Activated effector memory CD4-positive, alpha-beta T cell treated with Interleukin-2 at 50 U/mL for 16 hours (primary cell): ENCODE results near the gene C3orf70.
"Not testable (repeated sequence)": the region's sequence is repeated elsewhere in the genome, so short reads cannot be mapped to it uniquely, and the experiment has no call there.

Experiments used
- DNase-seq: peaks from one replicate; pipeline ENCODE4 v3.0.0-alpha.2; 2020

The C3orf70 gene

DNA sequence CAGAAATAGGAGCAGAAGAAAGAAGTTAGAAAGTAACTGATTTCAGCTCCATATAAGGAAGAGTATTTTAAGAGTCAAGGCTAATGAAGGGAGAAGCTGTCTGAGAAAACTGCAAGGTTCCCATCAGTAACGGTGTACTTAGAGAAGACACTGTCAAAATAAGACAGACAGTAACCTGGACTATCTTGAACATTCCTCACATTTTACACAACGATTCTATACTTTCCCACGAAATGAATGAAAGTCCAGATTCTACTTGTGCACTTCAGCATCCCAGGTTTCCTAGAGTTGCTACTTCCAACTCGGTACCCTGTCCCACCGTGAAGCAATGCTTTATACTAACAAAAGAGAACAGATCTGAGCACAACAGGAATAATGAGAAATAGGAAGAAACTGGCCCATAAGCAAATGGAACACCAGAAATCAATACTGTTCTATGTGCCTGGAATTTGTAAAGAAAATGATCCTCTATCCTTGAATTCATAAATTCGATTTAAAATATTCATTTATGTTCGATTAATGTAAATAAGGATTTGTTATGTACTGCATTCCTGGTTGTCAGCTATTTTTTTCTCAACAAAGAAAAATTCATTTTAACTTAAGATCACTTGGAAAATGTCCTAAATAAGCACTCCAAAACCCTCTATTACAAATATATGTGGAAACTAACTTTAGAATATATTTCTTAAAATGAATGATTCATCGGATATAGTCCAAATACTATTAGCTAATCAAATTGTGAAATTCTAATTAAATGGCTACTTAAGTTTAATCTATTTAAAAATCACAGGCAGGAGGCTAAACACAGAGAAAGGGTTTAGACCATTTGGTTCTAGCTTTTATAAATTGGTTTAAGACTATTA lies 1.5 kb downstream of the C3orf70 start:
- DNase-seq, result no peak

DNA sequence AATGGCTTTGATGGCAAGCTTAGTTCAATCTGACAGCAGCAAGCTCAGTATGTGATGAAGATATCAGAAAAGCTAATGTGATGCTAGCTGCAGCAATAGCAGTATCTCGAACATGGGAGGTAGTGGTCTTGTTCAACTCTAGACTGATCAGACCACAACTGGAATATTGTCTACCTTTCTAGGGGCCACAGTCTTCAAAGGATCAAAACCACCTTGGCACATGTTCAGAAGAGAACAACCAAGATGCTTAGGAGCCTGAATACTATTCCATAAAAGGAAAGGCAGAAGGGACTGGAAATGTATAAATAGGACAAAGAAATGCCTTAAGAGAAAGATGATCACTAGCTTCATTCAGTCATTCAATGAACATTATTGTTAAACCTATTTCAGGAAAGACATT lies 2.3 kb downstream of the C3orf70 start:
- DNase-seq, result no peak

DNA sequence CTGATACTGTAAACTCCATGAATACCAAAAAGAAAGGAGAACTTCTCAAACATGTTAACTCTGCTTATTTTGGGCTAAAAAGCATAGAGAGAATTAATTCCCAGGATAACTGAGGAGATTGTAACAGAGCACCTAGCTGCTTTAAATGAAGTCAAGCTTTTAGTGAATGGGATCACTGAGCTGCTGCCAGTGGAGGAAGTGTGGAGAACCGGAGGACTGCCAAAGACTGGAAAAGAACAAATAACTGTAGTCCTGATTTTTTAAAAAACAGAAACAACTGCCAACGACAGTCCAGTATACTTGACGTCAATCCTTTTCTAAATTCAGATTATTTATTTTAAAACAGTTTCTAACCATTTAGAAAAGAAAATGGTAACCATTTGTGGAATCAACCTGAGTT lies 3.3 kb downstream of the C3orf70 start:
- no peak for DNase-seq

DNA sequence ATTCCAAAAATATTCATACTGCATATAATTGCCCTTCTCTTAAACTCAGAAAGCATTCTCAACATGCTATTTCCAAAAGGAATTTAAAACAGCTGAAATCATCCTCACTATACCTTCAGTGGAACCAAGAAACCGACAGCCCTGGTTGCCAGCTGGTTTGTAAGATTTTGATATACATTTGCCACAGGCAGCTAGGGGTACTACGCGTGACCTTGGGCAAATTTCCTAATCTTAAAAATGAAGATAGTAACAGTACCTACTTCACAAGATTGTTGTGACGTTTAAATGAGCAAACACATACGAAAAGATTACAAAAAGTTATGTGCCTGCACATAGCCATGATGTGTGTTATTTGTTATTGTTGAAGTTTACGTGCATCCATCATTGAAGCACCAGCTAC lies 7.3 kb downstream of the C3orf70 start:
- no peak for DNase-seq

DNA sequence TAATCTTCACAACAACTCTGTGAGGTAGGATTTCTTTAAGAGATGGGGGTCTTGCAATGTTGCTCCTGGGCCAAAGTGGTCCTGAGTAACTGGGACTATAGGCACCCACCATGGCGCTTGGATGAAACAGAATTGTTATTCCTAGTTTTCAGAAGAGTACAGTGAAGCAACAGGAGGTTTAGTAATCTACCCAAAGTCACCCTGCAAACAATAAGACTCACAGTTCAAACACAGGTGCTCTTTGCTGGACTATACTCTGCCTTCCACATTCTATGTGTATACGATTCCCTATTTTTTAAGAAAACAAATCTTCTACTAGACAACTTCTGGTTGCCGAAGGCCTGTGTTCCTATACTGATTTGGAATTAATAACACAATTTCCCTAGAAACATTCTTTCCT lies 8.1 kb downstream of the C3orf70 start:
- no peak for DNase-seq

DNA sequence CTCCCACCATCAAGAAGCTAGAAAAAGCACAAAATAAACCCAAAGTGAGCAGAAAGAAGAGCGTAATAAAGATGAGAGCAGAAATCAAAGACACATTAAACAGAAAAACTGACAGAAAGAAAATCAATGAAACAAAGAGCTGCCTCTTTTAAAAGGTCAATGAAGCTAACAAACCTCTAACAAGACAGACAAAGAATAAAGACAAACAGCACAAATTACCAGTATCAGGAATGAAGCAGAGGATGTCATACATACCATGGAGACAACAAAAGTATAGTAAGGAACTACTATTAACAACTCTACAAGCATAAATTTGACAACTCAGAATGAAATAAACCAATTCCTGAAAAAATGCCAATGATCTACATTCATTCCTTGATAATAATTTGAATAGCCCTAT lies 15.0 kb downstream of the C3orf70 start:
- no peak for DNase-seq

DNA sequence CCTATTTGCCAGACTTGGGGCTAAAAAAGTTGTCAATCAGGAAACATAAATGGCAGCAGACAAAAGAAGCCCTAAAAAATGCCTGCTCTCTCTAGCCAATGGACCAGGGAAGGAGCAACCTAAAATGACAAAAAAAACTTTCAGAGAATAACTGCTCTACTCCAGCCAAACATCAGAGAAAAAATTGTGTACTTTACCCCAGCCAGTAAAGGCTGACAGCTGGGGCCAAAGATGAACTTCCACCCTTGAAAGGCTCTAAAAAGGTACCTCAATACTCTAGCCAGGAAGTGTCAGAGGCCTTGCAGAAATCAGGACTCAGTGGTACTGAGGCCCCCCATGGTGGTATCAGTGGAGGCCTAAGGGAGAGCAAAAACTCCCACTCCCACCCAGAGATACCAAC lies 18.4 kb downstream of the C3orf70 start:
- no peak for DNase-seq

DNA sequence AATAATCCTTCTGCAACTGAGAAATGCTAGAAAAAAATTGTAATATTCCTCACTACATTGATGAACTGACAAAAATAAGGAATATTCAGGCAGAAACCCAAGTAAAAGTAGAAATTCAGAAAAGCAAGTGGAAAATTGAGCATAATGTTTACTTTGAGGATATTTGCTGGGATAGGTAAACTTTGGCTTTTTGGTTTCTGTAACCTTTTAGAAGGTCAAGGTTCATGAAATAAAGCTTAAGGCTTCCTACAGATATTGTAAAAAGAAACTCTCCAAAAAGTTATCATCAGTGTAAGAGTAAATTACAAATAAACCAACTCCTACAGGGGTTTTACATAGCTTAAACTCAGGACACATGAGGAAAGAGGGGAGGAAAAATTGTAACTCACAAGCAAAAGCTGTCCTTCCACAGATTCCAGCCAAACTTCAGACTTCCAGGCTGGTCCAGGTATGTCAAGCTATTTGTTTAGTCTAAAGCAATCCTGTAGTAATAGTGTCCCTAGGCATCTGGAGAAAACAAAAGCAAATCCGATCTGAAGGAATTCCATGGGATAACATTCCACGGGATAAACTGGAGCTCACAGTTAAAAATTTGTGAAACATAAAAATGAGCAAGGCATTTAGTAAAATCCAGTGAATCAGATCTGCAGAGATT lies 21.1 kb downstream of the C3orf70 start:
- DNase-seq, result no peak

DNA sequence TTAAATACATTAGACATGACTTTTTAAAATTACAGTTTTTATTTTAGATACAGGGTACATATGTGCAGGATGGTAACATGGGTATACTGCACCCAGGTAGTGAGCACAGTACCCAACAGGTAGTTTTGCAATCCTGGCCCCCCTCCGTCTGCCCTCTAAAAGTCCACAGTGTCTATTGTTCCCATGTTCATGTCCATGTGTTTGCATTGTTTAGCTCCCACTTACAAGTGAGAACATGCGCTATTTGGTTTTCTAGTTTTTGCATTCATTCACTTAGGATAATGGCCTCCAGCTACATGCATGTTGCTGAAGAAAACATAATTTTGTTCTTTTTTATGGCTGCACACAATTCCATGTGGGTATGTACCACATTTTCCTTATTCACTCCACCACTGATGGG lies 23.8 kb downstream of the C3orf70 start:
- no peak for DNase-seq

DNA sequence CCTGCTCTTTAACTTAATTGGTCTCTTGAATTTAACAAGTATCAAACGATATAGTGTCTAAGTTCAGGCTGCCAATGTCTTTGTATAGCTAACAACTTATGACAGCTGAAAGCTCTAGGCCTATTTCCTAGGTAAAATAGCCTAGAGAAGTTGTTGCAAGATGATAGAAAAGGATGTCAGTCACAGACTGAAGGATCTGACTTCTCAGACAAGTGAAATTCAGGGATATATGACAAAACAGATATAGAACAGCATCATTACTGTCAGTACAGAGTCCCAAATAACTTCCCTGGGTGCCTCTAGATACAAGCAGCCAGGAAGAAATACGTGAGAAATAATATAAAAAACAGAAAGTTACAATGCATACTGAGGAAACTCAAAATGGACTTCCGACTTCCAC lies 26.7 kb downstream of the C3orf70 start:
- DNase-seq, result no peak

DNA sequence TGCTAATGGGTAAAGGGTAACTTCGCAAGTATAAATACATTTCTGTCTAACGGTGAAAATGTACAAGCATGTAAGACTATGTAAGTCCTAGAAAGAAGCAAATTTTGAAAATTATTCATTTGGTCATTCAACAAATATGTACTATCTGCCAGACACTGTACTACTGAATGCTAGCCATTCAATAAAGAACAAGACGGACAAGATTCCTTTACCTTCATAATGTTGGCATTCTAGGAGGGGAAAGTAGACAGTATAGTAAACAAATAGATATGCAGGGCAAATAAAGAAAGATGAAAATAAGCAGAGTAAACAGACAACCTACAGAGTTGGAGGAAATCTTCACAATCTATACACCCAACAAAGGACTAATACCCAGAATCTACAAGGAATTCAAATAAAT lies 32.7 kb downstream of the C3orf70 start:
- no peak for DNase-seq

DNA sequence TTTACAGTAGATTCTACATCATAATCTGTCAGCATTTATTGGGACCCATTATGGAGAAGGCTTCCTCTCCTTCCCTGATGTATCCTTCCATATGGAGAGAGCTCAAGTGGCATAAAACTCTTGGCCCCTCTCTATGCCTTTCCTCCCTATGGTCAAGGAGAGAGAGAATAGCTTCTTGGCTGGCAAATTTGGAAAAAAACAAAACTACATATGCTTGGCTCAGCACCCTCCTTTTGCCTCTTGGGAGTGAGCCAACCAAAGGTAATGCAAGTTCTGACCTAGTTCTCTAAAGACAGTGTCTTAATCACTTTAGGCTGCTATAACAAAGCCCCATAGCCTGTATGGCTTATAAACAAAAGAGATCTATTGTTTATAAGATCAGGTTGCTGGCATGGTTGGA lies 37.5 kb downstream of the C3orf70 start:
- DNase-seq, result no peak

DNA sequence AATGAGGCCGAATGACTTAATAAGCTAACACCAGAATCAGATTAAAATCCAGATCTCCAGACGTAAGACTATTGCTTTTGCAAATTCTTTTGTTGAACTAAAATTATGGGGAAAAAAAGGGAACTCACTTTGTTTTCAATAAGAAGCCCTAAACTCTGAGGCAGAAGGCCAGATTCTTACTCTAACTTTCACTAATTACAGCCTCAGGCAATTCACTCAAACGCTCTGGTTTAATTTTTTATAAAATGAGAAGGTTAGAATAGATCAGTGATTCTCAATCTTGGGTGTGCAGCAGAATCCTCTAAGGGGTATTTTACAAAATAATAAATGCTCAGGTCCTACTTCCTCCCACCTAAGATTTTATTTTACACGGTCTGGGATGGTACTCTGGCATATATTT lies 38.1 kb downstream of the C3orf70 start:
- DNase-seq, result no peak

DNA sequence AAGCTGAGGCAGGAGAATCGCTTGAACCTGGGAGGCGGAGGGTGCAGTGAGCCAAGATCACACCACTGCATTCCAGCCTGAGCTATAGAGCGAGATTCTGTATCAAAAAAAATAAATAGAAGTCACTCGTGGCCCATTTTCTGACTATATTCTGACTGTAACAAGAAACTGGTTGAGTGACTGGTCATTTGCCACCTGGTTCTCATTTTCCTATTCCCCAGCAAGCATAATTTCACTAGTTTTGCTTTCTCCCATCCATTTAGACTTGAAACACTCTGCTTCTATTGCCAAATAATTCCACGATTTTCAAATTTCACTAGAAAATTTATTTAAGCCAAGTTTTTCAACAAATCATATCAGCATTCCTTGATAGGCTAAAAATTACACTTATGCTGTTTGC lies 40.7 kb downstream of the C3orf70 start:
- DNase-seq, result no peak

DNA sequence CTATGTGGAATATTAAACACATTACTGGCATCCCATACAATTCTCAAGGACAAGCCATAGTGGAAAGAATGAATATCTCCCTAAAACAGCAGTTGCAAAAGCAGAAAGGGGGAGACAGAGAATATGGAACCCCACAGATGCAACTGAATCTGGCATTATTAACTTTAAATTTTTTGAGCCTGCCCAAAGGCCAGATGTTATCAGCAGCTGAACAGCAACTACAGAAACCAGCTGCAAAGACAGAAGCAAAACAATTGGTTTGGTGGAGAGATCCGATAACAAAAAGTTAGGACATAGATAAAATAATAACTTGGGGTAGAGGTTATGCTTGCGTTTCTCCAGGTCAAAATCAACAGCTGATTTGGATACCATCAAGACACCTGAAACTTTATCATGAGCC lies 43.8 kb downstream of the C3orf70 start:
- not testable (repeated sequence) for DNase-seq

DNA sequence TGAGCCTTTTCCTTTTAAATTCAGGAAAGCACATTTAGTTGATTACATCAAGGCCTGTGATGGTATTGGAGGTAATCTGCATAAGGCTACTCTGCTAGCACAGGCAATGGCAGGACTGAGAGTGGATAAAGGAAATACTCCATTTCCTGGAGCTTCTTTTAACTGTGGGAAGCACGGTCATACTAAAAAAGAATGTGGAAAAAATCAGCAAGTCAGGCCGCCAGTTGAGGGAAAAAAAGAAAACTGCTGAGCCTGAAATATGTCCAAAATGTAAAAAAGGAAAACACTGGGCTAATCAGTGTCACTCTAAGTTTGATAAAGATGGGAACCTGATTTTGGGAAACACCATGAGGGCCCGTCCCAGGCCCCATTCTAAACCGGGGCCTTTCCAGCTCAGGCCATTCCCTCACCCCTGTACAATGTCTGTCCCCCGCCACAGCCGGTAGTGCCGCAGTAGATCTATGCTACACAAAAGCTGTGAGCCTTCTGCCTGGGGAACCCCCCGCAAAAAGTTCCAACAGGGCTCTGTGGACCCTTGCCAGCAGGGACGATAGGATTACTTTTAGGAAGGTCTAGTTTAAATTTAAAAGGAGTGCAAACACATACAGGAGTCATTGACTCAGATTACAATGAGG lies 46.5 kb downstream of the C3orf70 start:
- DNase-seq, result not testable (repeated sequence)

DNA sequence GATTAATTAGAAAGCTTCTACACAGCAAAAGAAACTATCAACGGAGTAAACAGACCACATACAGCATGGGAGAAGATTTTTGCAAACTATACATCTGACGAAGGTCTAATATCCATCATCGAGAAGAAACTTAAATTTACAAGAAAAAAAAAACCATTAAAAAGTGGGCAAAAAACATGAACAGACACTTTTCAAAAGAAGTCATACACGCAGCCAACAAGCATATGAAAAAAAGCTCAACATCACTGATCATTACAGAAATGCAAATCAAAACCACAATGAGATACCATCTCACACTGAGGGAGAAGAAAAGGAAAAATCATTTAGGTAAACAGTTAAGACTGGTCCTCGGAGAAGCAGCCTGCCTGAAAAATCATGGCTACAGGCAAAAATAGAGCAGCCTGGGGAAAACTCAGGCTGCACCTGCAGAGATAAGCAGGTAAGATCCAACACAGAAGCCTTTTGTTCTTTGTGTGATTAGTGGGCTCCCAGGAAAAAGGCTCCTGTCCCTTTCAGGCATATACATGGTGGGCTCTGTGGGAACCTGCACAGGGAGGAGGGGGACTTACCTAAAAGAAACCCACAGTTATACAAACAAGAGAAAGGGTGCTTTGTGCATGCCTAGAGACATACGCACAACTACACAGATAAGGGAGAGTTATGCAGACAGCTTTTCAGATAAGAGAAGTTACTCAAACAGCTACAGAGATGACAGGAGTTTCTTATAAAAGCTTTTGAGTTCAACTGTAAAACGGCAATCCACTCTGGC lies 49.3 kb downstream of the C3orf70 start:
- no peak for DNase-seq

DNA sequence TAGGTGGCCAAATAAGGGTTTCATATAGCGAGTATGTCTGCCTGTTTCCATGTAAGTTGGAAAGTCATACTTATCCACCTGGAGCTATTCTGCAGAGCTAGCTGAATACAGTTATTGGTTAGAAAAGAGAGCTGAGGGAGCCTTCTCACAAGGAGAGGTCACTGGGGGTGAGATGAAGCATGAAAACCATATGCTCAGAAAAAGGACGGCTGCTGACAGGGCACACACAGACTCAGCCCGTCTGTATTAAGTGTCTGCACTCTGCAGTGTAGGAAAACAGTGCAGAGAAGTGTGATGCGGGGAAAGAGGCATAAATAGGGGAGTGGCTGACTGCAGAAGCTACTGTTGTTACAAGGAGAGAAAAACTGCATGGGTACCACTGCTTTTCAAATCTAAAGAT lies 58.2 kb downstream of the C3orf70 start:
- no peak for DNase-seq

DNA sequence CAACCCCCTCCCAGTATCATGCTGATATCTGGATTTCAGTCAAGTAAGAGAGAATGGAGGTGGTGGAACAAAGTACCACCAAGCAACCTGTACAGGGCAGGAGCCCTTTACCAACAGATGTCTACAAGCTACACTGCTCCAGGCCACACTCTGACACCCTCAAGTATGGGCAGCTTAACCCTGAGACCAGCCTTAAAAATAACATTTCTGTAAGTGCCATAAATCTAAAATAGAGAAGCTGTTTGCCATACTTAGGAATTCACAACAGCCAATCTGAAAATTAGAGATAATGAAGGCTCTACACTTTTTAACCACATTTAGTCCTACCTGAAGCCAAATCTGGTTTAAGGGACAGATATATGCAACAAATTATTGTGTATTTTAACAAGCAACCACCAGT lies 59.7 kb downstream of the C3orf70 start:
- no peak for DNase-seq

DNA sequence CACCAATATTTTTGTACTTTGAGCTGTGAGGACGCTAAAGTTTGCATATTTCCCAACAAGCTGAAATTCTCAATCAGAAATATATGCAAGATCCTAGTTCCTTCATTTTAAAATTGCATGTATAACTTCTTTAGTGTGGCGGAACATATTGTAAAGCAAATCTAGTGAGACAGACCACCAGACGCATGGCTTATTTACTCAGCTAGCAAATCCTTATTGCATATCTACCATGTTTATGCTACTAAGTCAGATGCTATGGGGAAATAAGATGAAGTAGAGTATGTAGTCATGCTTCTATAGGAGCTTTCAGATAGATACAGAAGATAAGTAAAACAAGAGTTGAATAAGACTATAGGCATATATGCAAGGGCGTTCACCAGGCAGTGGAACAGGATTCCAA lies 62.0 kb downstream of the C3orf70 start:
- no peak for DNase-seq

DNA sequence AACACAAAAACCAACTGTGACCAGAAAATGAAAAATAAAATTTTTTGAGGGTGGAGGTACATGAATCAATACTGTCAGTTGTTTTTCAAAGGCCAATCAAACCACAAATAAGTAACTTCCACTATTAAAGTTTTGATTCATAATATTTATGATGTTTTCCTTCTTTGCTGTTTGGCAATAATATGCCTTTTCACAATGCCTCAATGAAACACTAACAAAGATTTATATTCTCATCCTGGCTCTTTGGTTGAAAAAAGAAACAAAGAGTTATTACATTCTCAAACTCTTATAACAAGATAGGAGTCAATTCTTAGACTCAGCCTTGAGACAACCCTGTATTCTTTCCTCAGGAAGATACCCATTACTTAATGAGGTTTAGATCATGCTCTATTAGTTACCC lies 63.1 kb downstream of the C3orf70 start:
- DNase-seq, result no peak

DNA sequence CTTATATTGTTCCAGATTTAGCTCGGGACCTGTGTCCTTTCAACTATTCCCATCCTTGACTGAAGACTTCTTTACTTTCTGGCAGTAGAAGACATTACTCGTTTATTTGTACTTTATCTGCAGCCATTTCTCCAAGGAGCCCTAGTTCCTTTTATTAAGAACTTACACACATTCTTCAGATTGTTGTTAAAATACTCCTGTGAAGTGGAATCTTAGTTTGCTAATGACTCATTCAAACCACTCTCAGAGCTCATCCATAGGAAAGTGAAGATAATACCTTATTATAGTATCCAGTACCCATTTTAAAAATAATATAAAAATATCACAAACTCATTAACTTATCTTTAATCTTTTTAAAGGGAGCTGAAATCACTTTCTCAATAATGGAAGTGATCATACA lies 63.5 kb downstream of the C3orf70 start:
- no peak for DNase-seq

DNA sequence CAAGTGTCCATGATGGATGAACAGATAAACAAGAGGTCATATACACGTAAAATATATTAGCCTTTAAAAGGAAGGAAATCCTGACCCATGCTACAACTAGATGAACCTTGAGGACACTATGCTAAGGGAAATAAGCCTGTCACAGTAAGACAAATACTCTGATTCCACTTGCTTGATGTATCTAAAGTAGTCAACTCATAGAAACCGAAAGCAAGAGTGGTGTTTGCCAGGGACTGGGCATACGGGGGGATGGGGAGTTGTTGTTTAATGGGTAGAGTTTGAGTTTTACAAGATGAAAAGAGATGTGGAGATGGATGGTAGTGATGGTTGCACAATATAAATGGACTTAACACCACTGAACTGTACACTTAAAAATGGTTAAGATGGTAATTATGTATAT lies 65.4 kb downstream of the C3orf70 start:
- DNase-seq, result no peak

DNA sequence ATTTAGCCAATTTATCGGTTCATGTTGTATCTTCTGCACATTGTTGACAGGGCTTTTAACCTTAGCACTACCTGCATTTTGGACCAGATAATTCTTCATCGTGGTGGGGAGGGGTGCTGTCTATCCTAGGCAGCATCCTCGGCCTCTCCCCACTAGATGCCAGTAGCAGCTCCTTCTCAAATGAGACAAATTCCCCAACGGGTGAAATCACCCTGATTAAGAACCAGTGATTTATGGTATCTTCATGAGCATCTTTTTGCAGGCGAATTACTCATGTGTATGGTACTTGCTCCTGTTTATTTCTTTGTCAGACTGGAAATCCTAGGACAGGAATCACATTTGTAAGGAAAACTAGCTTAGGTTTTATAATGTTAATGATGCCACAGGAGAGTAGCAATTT lies 68.0 kb downstream of the C3orf70 start:
- DNase-seq, result no peak
